ENCODE results near the gene SKA1. TPM values are rescaled to one million over a fixed set of nuclear protein-coding genes. Genes with fewer than 3 reads are reported as not detected.

SKA1 gene
- total and polyA plus RNA-seq, 2 of the 13 experiments (the other 11 are each of a cell fraction or from before 2014, with no cell fraction given): 5.3 to 21.3 TPM

- no peaks in the 10 kb centered on the region for H4K20me1 ChIP-seq (ENCODE audit: insufficient read depth, low read length)
- ChIA-PET POLR2A (no interaction called here), CTCF (ENCODE audit: low intra/inter-chr PET ratio, low total read pairs) (no interaction called here)
- H2AFZ ChIP-seq (ENCODE audit: low read length): no peak overlapping the region
- 92% methylated on average over 10 of the region's 10 CpGs for WGBS (ENCODE audit: low lambda C conversion rate)
- ATAC-seq (no peak), DNase-seq (ENCODE audit: low spot score) (no peak), FAIRE-seq (no peak)
- H3K4me1 ChIP-seq (ENCODE audit: insufficient read depth, low read length): peaks cover 50% of the 10 kb centered on the region
- no peak overlapping the region for H3K4me3 ChIP-seq (replicated peaks in 1 of 3; ENCODE audit: insufficient read depth in 1 of 3, low read depth in 2 of 3, low read length in 3 of 3)
- H3K9ac ChIP-seq (ENCODE audit: insufficient read depth, low read depth, low read length): no peak overlapping the region
- no TSS peak for BruUV-seq (replicated peaks)
- H3K27ac ChIP-seq (ENCODE audit: extremely low read length, insufficient read depth, low read length): no peak overlapping the region
- no peaks in the 10 kb centered on the region for H3K36me3 ChIP-seq (replicated peaks in 1 of 2; ENCODE audit: control insufficient read depth in 1 of 2, insufficient read depth in 2 of 2, low read length in 2 of 2)
- H3K27me3 ChIP-seq (ENCODE audit: control insufficient read depth in 1 of 2, insufficient read depth in 2 of 2, low read length in 2 of 2): no peaks in the 10 kb centered on the region
- H3K9me3 ChIP-seq (ENCODE audit: low read length): no peaks in the 10 kb centered on the region
- in situ Hi-C loops (cut with HindIII; ENCODE audit: extremely low pct_ligation_motif_present, low pct_unique_long_range_greater_than_20kb): no loop called here
- TF ChIP-seq TOE1 (CRISPR knock-in tag; IDR thresholded peaks at IDR 0.05) (no peak), FOXK1 (CRISPR knock-in tag; IDR thresholded peaks at IDR 0.05; ENCODE audit: borderline replicate concordance, low read depth) (no peak), ZBTB49 (CRISPR knock-in tag; IDR thresholded peaks at IDR 0.05; ENCODE audit: borderline replicate concordance) (no peak), ZNF430 (CRISPR knock-in tag; IDR thresholded peaks at IDR 0.05) (no peak), MLLT10 (CRISPR knock-in tag; IDR thresholded peaks at IDR 0.05) (no peak), ZNF446 (CRISPR knock-in tag; IDR thresholded peaks at IDR 0.05) (no peak), TBX3 (IDR thresholded peaks at IDR 0.05; ENCODE audit: borderline replicate concordance) (no peak), ZNF562 (CRISPR knock-in tag; IDR thresholded peaks at IDR 0.05; ENCODE audit: borderline replicate concordance) (no peak), ZNF484 (CRISPR knock-in tag; IDR thresholded peaks at IDR 0.05; ENCODE audit: borderline replicate concordance, low read depth) (no peak), MXD4 (CRISPR knock-in tag; IDR thresholded peaks at IDR 0.05) (no peak), ZUFSP (CRISPR knock-in tag; IDR thresholded peaks at IDR 0.05; ENCODE audit: borderline replicate concordance) (no peak)
- TF ChIP-seq, protein P1, sequence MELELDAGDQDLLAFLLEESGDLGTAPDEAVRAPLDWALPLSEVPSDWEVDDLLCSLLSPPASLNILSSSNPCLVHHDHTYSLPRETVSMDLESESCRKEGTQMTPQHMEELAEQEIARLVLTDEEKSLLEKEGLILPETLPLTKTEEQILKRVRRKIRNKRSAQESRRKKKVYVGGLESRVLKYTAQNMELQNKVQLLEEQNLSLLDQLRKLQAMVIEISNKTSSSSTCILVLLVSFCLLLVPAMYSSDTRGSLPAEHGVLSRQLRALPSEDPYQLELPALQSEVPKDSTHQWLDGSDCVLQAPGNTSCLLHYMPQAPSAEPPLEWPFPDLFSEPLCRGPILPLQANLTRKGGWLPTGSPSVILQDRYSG (CRISPR knock-in tag; IDR thresholded peaks at IDR 0.05): no peak
- TF ChIP-seq, protein P2, sequence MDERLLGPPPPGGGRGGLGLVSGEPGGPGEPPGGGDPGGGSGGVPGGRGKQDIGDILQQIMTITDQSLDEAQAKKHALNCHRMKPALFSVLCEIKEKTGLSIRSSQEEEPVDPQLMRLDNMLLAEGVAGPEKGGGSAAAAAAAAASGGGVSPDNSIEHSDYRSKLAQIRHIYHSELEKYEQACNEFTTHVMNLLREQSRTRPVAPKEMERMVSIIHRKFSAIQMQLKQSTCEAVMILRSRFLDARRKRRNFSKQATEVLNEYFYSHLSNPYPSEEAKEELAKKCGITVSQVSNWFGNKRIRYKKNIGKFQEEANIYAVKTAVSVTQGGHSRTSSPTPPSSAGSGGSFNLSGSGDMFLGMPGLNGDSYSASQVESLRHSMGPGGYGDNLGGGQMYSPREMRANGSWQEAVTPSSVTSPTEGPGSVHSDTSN (CRISPR knock-in tag; IDR thresholded peaks at IDR 0.05): no peak
- no peaks in the 10 kb centered on the region for H3K79me2 ChIP-seq (ENCODE audit: insufficient read depth, low read length)
- intact Hi-C loops (cut with micrococcal nuclease; ENCODE audit: unreplicated experiment): no loop called here
- H3K4me2 ChIP-seq (ENCODE audit: low read depth, low read length): no peak overlapping the region
Observed at GRCh38 chr18:50398099-50398498, 23.3 kb downstream of the SKA1 start.
